Measurements from ENCODE around the gene LTBP1.

LTBP1 gene

DNA sequence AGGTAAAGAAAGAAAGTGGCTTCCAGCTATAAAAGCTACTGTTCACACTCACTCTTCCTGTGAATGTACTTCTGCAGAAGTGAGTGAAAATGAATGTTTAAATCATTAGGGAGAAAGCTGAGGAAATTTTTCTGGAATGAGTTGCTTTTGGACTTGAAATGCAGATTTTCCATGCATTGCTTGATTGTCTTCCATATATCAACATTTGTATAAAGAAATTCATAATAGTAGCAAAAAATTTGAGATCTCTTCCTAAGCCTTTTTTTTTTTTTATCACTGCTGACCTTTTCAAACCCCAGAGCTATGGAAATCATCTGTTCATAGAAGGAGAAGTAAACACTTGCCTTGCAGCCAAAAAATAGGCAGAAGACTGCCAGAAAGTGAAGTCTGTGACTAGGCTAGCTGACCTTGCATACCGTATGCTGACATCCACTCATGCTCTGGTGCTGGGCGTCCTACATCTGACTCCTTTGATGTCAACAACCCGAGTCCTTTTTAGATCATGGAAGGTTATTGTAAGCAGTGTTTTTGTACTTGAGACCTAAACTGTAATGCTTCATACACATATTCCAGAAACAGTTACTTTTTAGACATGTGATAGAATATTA lies 375.2 kb downstream of the LTBP1 start:
- H3K27me3 ChIP-seq (ENCODE audit: low read depth, low read length): no peaks in the 10 kb centered on the region
- H3K4me1 ChIP-seq (ENCODE audit: control insufficient read depth in 1 of 2, insufficient read depth in 2 of 2, low read length in 2 of 2): peaks cover 8 to 41% of the 10 kb centered on the region in 2 donors
- H3K4me3 ChIP-seq (ENCODE audit: low read depth in 1 of 2, low read length in 2 of 2): no peak overlapping the region
- H3K9me3 ChIP-seq (ENCODE audit: control insufficient read depth in 1 of 2, low read length in 2 of 2): no peaks in the 10 kb centered on the region
- no peaks in the 10 kb centered on the region for H3K36me3 ChIP-seq (ENCODE audit: control insufficient read depth in 1 of 2, insufficient read depth in 2 of 2, low read length in 2 of 2)
- peak overlapping the region; percentile 13 for H3K27ac ChIP-seq (ENCODE audit: low read length)

DNA sequence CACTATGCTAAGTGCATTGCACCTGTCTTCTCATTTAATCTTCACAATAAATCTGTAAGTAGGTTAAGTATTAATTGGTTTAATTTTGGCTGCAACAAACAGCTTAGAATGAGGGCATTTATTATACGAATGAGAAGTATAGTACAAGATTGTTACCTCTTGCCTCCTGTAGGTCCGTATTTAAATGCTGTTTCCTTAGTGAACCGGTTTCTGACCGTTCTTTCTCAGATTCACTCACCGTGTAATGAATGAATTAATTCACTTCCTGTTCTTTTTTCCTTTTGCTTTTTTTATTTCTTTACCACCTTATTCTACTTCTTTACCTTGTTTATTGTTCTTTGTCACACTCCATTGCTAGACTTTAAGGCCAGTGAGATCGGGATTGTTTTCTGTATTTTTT lies 375.9 kb downstream of the LTBP1 start:
- no peaks in the 10 kb centered on the region for H3K9me3 ChIP-seq (ENCODE audit: control insufficient read depth in 1 of 2, low read length in 2 of 2)
- H3K27ac ChIP-seq (ENCODE audit: low read length): no peak overlapping the region
- H3K4me1 ChIP-seq (ENCODE audit: control insufficient read depth in 1 of 2, insufficient read depth in 2 of 2, low read length in 2 of 2): peaks cover 8 to 37% of the 10 kb centered on the region in 2 donors

DNA sequence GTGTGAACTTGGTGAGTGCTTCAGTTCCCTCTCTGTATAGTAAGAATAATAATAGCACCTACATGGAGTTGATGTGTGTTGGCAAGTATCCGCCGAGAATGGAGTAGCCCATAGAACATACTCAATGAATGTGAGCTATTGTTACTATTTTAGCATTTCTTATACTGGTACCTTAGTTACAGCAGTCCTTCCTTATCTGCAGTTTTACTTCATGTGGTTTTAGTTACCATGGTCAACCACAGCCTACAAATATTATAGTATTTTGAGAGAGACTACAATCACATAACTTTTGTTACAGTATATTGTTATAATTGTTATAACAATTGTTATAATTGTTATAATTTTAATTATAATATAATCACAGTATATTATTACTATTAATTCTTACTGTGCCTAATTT lies 377.2 kb downstream of the LTBP1 start:
- H3K4me1 ChIP-seq (ENCODE audit: control insufficient read depth in 1 of 2, insufficient read depth in 2 of 2, low read length in 2 of 2): peaks cover 8 to 36% of the 10 kb centered on the region in 2 donors
- no peaks in the 10 kb centered on the region for H3K36me3 ChIP-seq (ENCODE audit: control insufficient read depth in 1 of 2, insufficient read depth in 2 of 2, low read length in 2 of 2)
- H3K27me3 ChIP-seq (ENCODE audit: low read depth, low read length): no peaks in the 10 kb centered on the region
- H3K27ac ChIP-seq (ENCODE audit: low read length): no peak overlapping the region
- no peaks in the 10 kb centered on the region for H3K9me3 ChIP-seq (ENCODE audit: control insufficient read depth in 1 of 2, low read length in 2 of 2)
- H3K4me3 ChIP-seq (ENCODE audit: low read depth in 1 of 2, low read length in 2 of 2): no peak overlapping the region

More for the DNA sequence above, 375.9 kb downstream of the LTBP1 start:
- no peaks in the 10 kb centered on the region for H3K36me3 ChIP-seq (ENCODE audit: control insufficient read depth in 1 of 2, insufficient read depth in 2 of 2, low read length in 2 of 2)
- no peak overlapping the region for H3K4me3 ChIP-seq (ENCODE audit: low read depth in 1 of 2, low read length in 2 of 2)
- no peaks in the 10 kb centered on the region for H3K27me3 ChIP-seq (ENCODE audit: low read depth, low read length)

DNA sequence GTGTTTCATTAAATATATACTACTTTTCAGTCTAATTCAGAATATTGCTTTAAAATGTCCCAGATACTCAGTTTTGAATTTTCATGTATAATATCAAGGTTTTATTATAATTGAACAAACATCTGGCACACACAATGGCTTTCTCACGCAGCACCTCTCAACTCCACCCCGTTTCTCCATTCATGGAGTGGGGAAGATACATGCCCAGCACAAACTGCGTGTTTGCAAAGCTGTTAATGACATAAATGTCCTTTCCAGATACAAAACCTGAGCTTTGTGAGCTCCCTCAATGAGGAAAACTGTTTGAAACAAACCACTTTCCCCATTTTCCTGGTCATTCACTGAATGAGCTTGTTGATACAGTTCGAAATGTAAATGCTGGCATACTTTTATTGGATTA lies 379.3 kb downstream of the LTBP1 start:
- no peak overlapping the region for H3K4me3 ChIP-seq (ENCODE audit: low read depth in 1 of 2, low read length in 2 of 2)
- no peak overlapping the region for H3K27ac ChIP-seq (ENCODE audit: low read length)
- H3K36me3 ChIP-seq (ENCODE audit: control insufficient read depth in 1 of 2, insufficient read depth in 2 of 2, low read length in 2 of 2): no peaks in the 10 kb centered on the region
- H3K9me3 ChIP-seq (ENCODE audit: control insufficient read depth in 1 of 2, low read length in 2 of 2): no peaks in the 10 kb centered on the region
- peaks cover 8 to 25% of the 10 kb centered on the region in 2 donors for H3K4me1 ChIP-seq (ENCODE audit: control insufficient read depth in 1 of 2, insufficient read depth in 2 of 2, low read length in 2 of 2)
- H3K27me3 ChIP-seq (ENCODE audit: low read depth, low read length): no peaks in the 10 kb centered on the region

DNA sequence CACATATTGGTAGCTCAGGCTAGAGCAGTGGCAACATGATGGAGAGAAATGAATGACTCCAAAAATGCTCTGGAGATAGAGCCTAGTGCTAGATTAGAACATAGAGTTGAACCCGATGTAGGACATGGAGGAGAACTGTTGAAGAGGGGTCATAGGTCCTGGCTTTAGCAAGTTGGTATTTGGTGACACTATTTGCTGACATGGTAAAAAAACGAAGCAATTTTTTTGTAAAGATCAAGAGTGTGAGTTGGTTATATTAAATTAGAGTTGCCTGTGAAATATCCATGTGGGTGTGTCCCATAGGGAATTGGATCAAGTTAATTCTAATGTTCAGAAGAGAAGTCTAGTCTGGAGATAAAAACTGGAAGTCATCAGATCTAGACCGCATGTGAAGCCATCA lies 386.7 kb downstream of the LTBP1 start:
- H3K27me3 ChIP-seq (ENCODE audit: low read depth, low read length): no peaks in the 10 kb centered on the region
- H3K4me3 ChIP-seq (ENCODE audit: low read depth in 1 of 2, low read length in 2 of 2): no peak overlapping the region
- H3K27ac ChIP-seq (ENCODE audit: low read length): no peak overlapping the region
- no peaks in the 10 kb centered on the region for H3K9me3 ChIP-seq (ENCODE audit: control insufficient read depth in 1 of 2, low read length in 2 of 2)
- no peaks in the 10 kb centered on the region for H3K4me1 ChIP-seq (ENCODE audit: control insufficient read depth in 1 of 2, insufficient read depth in 2 of 2, low read length in 2 of 2)
- no peaks in the 10 kb centered on the region for H3K36me3 ChIP-seq (ENCODE audit: control insufficient read depth in 1 of 2, insufficient read depth in 2 of 2, low read length in 2 of 2)

DNA sequence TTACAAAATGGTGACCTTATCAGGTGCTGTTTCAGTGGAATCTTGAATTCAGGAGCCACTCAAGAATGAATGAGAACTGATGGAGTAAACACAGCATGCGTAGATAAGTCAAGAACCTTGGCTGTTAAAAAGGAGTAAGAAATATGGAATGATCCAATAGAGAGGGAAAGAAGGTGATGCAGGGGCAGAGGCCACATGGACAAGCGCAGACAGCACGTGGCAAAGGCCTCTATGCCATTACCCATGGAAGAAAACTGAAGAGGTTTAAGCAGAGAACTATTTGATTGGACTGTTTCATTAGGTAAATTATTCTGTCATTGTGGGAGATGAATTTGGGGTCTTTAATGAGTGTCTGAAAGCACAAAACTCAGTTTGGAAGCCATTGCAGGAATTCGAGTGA lies 387.3 kb downstream of the LTBP1 start:
- H3K27ac ChIP-seq (ENCODE audit: low read length): no peak overlapping the region
- H3K27me3 ChIP-seq (ENCODE audit: low read depth, low read length): no peaks in the 10 kb centered on the region
- H3K4me3 ChIP-seq (ENCODE audit: low read depth in 1 of 2, low read length in 2 of 2): no peak overlapping the region
- H3K4me1 ChIP-seq (ENCODE audit: control insufficient read depth in 1 of 2, insufficient read depth in 2 of 2, low read length in 2 of 2): no peaks in the 10 kb centered on the region
- H3K36me3 ChIP-seq (ENCODE audit: control insufficient read depth in 1 of 2, insufficient read depth in 2 of 2, low read length in 2 of 2): no peaks in the 10 kb centered on the region
- H3K9me3 ChIP-seq (ENCODE audit: control insufficient read depth in 1 of 2, low read length in 2 of 2): no peaks in the 10 kb centered on the region

DNA sequence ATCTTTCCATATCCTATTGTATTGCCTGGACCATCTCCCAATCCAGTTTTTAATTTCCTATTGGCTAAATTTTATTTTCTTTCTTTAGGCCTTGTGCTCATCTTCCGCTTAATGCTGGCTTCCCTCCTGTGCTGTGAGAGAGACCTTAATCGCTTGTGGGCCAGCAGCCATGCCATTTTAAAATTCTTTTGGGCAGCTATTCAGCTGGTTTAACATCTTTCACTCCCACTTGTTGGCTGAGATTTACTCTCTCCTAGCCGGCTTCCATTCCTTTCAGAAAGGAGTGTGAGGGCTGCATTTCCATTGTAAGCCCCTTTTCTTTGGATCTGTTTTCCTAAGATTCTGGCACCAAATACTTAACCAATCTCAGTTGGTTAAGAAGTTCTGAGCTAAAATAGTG lies 388.8 kb downstream of the LTBP1 start:
- Histone ChIP-seq H3K27me3 (ENCODE audit: low read depth, low read length) (no peaks in the 10 kb centered on the region), H3K36me3 (ENCODE audit: control insufficient read depth in 1 of 2, insufficient read depth in 2 of 2, low read length in 2 of 2) (no peaks in the 10 kb centered on the region), H3K27ac (ENCODE audit: low read length) (no peak overlapping the region), H3K4me3 (ENCODE audit: low read depth in 1 of 2, low read length in 2 of 2) (no peak overlapping the region), H3K9me3 (ENCODE audit: control insufficient read depth in 1 of 2, low read length in 2 of 2) (no peaks in the 10 kb centered on the region), H3K4me1 (ENCODE audit: control insufficient read depth in 1 of 2, insufficient read depth in 2 of 2, low read length in 2 of 2) (no peaks in the 10 kb centered on the region)

DNA sequence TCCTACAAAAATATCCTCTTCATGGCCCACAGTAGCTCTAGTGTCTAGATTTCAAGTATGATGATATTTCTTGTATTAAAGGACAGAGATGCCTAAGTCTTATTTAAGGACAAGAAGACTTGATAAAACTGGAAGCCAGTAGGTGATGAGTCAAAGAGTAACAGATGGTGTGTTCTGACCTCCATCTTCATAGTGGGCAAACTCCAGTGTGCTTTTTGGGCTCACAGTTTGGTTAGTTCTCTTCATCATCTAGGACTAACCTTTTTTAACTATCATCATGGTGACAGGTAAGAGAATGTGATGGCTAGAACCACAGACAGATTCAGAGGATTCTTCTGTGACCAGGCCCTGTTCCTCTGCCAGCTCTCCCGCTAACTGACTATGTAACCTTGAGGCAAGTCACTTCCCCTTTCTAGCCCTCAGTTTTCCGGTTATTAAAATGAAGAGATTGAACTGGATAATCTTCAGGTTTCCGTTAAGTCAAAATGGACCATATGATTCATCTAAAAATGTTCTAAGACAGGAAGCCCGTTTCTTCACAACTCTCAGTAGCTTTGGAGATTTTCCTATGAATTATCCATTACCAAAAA lies 389.4 kb downstream of the LTBP1 start:
- no peaks in the 10 kb centered on the region for H3K36me3 ChIP-seq (ENCODE audit: control insufficient read depth in 1 of 2, insufficient read depth in 2 of 2, low read length in 2 of 2)
- no peak overlapping the region for H3K27ac ChIP-seq (ENCODE audit: low read length)
- H3K27me3 ChIP-seq (ENCODE audit: low read depth, low read length): no peaks in the 10 kb centered on the region
- no peaks in the 10 kb centered on the region for H3K9me3 ChIP-seq (ENCODE audit: control insufficient read depth in 1 of 2, low read length in 2 of 2)
- no peak overlapping the region for H3K4me3 ChIP-seq (ENCODE audit: low read depth in 1 of 2, low read length in 2 of 2)
- H3K4me1 ChIP-seq (ENCODE audit: control insufficient read depth in 1 of 2, insufficient read depth in 2 of 2, low read length in 2 of 2): no peaks in the 10 kb centered on the region

DNA sequence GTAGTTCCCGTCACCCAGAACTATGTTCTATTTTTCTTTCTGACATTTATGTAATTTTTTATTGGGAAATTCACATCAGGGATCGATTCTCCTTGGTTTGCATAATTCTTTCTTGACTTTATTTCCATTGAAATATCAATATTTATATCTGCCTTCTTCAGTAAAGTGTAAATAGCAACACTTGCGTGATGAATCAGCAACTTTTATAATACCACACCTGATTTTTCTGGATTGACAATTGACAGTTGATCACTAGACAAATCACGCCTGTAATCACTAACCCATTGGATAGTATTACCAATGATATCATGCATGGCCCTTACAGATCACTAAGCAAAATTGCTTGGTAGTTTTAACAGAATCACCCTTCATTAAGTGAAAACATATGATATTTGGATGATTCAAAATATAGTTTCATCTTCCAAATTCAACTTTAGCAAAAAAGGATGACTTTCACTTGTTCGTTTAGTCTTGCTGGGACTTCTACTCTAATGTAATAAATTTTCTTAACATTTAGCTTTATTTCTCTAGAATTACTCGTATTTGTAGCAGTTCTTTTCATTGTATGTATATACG lies 390.7 kb downstream of the LTBP1 start:
- no peak overlapping the region for H3K27ac ChIP-seq (ENCODE audit: low read length)
- no peak overlapping the region for H3K4me3 ChIP-seq (ENCODE audit: low read depth in 1 of 2, low read length in 2 of 2)
- H3K36me3 ChIP-seq (ENCODE audit: control insufficient read depth in 1 of 2, insufficient read depth in 2 of 2, low read length in 2 of 2): no peaks in the 10 kb centered on the region
- H3K27me3 ChIP-seq (ENCODE audit: low read depth, low read length): no peaks in the 10 kb centered on the region
- H3K4me1 ChIP-seq (ENCODE audit: control insufficient read depth in 1 of 2, insufficient read depth in 2 of 2, low read length in 2 of 2): no peaks in the 10 kb centered on the region
- no peaks in the 10 kb centered on the region for H3K9me3 ChIP-seq (ENCODE audit: control insufficient read depth in 1 of 2, low read length in 2 of 2)

DNA sequence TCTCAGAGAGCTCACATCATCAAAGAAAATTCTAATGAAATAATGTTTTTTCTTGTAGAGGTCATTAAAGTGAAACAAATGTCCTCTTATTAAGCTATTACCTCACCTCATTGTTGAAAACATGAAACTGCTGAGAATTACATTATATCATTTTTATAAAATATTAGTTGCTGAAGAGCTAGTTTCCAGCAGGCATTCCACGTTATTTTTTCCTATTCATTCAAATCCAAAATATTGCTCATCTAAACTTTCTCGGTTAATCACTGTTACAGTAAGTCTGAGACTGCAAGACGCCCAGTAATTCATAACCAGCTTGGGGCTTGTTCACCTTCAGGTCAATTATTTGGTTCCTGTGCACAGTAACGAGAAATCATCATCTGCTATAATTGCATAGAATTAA lies 391.2 kb downstream of the LTBP1 start:
- Histone ChIP-seq H3K27me3 (ENCODE audit: low read depth, low read length) (no peaks in the 10 kb centered on the region), H3K9me3 (ENCODE audit: control insufficient read depth in 1 of 2, low read length in 2 of 2) (no peaks in the 10 kb centered on the region), H3K27ac (ENCODE audit: low read length) (no peak overlapping the region), H3K4me3 (ENCODE audit: low read depth in 1 of 2, low read length in 2 of 2) (no peak overlapping the region), H3K36me3 (ENCODE audit: control insufficient read depth in 1 of 2, insufficient read depth in 2 of 2, low read length in 2 of 2) (no peaks in the 10 kb centered on the region), H3K4me1 (ENCODE audit: control insufficient read depth in 1 of 2, insufficient read depth in 2 of 2, low read length in 2 of 2) (no peaks in the 10 kb centered on the region)

DNA sequence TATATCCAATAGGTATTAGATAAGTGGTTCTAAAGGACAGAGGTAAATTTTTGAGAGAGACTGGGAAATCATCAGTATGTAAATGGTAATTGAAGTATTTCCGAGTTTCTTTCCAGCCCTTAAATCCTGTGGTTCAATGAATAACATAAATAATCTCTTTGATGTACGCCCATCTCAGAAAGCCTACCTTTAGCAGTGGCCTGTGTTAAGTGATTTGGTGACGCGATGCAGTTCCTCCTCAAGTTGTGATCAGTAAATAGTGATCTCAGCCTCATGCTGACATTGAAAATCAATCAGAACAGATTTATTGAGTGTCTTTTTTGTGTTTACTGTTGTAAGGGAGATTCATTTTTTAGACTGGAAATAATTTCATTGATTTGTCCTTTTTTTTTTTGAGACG lies 392.5 kb downstream of the LTBP1 start:
- Histone ChIP-seq H3K27me3 (ENCODE audit: low read depth, low read length) (no peaks in the 10 kb centered on the region), H3K27ac (ENCODE audit: low read length) (no peak overlapping the region), H3K9me3 (ENCODE audit: control insufficient read depth in 1 of 2, low read length in 2 of 2) (no peaks in the 10 kb centered on the region), H3K36me3 (ENCODE audit: control insufficient read depth in 1 of 2, insufficient read depth in 2 of 2, low read length in 2 of 2) (peaks cover 0 to under 1% of the 10 kb centered on the region in 2 donors), H3K4me1 (ENCODE audit: control insufficient read depth in 1 of 2, insufficient read depth in 2 of 2, low read length in 2 of 2) (no peaks in the 10 kb centered on the region), H3K4me3 (ENCODE audit: low read depth in 1 of 2, low read length in 2 of 2) (no peak overlapping the region)

DNA sequence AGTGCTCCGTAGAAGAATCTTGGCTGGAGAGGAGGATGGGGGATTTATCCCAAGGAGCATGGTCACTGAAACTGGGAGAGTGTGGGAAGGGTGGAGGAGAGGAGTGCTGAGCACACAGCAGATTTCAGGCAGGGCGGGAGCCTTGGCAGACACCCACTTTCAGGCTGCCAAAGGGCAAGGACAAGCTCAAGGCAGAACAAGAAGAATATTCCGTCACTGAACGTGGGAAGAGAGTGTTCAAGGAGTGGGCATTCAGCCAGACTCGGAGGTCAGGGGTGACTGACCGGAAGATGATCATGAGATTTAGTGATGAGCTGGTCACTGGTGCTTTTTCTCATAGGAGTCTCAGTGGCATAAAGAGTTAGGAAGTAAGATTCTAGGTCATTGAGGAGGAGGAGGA lies 393.5 kb downstream of the LTBP1 start:
- Histone ChIP-seq H3K27ac (ENCODE audit: low read length) (no peak overlapping the region), H3K4me1 (ENCODE audit: control insufficient read depth in 1 of 2, insufficient read depth in 2 of 2, low read length in 2 of 2) (no peaks in the 10 kb centered on the region), H3K27me3 (ENCODE audit: low read depth, low read length) (no peaks in the 10 kb centered on the region), H3K9me3 (ENCODE audit: control insufficient read depth in 1 of 2, low read length in 2 of 2) (no peaks in the 10 kb centered on the region), H3K4me3 (ENCODE audit: low read depth in 1 of 2, low read length in 2 of 2) (no peak overlapping the region), H3K36me3 (ENCODE audit: control insufficient read depth in 1 of 2, insufficient read depth in 2 of 2, low read length in 2 of 2) (peaks cover 0 to 5% of the 10 kb centered on the region in 2 donors)
